Thymus (tissue), 11 donors: ENCODE data around the gene ZCCHC24. TPM values are rescaled to one million over a fixed set of nuclear protein-coding genes. Genes with fewer than 3 reads are reported as not detected.

Experiments
- DNase-seq, 9 donors: peaks; one replicate each; pipeline ENCODE4 v3.0.0-alpha.2; 2013; ENCODE audit warnings: low spot score in 9 of 9, low read depth in 6 of 9, missing footprints in 1 of 9
- H3K27ac ChIP-seq, 2 donors: one replicate each; pipeline ENCODE4 v1.5.1; 2013; ENCODE audit warnings: control low read depth in 1 of 2, low read depth in 1 of 2, low read length in 1 of 2, mild to moderate bottlenecking in 1 of 2, moderate library complexity in 1 of 2
- H3K27me3 ChIP-seq, 2 donors: one replicate each; pipeline ENCODE4 v1.5.1; 2013; ENCODE audit warnings: low read length in 1 of 2; ENCODE audit not compliant: control insufficient read depth in 2 of 2, insufficient read depth in 1 of 2
- H3K36me3 ChIP-seq, 2 donors: one replicate each; pipeline ENCODE4 v1.5.1; 2013; ENCODE audit warnings: low read length in 1 of 2, mild to moderate bottlenecking in 1 of 2, moderate library complexity in 1 of 2; ENCODE audit not compliant: control insufficient read depth in 2 of 2, insufficient read depth in 2 of 2
- H3K4me1 ChIP-seq, 2 donors: one replicate each; pipeline ENCODE4 v1.5.1; 2013; ENCODE audit warnings: low read length in 2 of 2; ENCODE audit not compliant: control insufficient read depth in 2 of 2, insufficient read depth in 2 of 2
- H3K4me3 ChIP-seq, 2 donors: one replicate each; pipeline ENCODE4 v1.5.1; 2013; ENCODE audit warnings: low read length in 2 of 2, control low read depth in 1 of 2, mild to moderate bottlenecking in 1 of 2
- H3K9me3 ChIP-seq, 2 donors: one replicate each; pipeline ENCODE4 v1.5.1; 2013; ENCODE audit warnings: low read length in 1 of 2, mild to moderate bottlenecking in 1 of 2; ENCODE audit not compliant: control insufficient read depth in 2 of 2, insufficient read depth in 1 of 2
- WGBS: extraction: QIAGEN DNeasy Blood & Tissue Kit; methylation state at CpG from one replicate; pipeline ENCODE4 v1.1.7; 2013; 5-methylcytosine and 5-hydroxymethylcytosine counted together
- polyA plus RNA-seq: library from polyadenylated mRNA; stranded (reverse); fragments of 200-250 nt; gene quantifications from one replicate; pipeline ENCODE4 v1.2.3, GENCODE V29; 2013
- total RNA-seq: library from RNA; stranded (reverse); fragments of 120-200 nt; gene quantifications from one replicate; pipeline ENCODE4 v1.2.4, GENCODE V29; 2013
- donor health status: healthy.

Gene ZCCHC24
- total and polyA plus RNA-seq, 2 donors = 1.2 to 5.4 TPM

- no peak overlapping the region for H3K27ac ChIP-seq
- H3K27me3 ChIP-seq = no peaks in the 10 kb centered on the region
- WGBS = 98% methylated on average over 5 of the region's 5 CpGs
- no peaks in the 10 kb centered on the region for H3K36me3 ChIP-seq
- no peaks in the 10 kb centered on the region for H3K9me3 ChIP-seq
- no peak for DNase-seq
- no peak overlapping the region for H3K4me3 ChIP-seq
- H3K4me1 ChIP-seq = peaks cover 0 to 14% of the 10 kb centered on the region in 2 donors
Measured at GRCh38 chr10:79394664-79395063, 50.8 kb downstream of the ZCCHC24 start.

DNA sequence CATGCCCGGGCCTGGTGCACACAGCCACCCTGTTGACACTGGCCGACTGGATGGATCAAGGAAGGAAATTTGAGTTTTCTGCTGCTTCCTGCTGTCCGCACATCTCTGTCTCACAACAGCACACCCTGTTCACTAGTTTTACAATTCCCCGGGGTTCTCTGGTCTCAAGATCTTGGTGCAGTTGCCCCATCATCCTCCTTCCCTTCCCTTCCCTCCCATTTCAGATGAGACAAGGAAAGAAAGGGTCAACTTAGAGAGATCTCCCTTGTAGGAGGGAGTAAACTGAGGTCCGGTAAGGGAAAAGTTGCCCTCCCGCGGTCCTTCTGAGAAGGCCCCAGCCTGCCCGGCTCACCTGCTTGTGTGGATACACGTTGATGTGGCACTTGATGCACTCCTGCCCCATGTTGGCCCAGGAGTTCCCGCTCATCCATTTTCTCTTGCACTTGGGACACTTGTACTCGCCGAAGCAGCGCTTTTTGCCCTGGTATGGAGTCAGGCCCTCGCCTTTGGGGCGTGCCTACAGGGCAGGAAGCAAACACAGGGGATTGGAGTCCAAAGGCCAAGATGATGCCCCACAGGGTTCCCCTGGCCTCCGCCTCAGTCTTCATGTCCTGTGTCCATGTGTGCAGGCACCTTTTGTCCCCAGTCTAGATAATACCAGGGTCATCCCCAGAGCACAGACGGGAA lies 51.4 kb downstream of the ZCCHC24 start:
- Histone ChIP-seq H3K27me3 (no peaks in the 10 kb centered on the region), H3K4me3 (no peak overlapping the region), H3K36me3 (no peaks in the 10 kb centered on the region), H3K9me3 (no peaks in the 10 kb centered on the region), H3K4me1 (peaks cover 0 to 9% of the 10 kb centered on the region in 2 donors), H3K27ac (no peak overlapping the region)
- 98% methylated on average over 17 of the region's 17 CpGs for WGBS
- DNase-seq = no peak

DNA sequence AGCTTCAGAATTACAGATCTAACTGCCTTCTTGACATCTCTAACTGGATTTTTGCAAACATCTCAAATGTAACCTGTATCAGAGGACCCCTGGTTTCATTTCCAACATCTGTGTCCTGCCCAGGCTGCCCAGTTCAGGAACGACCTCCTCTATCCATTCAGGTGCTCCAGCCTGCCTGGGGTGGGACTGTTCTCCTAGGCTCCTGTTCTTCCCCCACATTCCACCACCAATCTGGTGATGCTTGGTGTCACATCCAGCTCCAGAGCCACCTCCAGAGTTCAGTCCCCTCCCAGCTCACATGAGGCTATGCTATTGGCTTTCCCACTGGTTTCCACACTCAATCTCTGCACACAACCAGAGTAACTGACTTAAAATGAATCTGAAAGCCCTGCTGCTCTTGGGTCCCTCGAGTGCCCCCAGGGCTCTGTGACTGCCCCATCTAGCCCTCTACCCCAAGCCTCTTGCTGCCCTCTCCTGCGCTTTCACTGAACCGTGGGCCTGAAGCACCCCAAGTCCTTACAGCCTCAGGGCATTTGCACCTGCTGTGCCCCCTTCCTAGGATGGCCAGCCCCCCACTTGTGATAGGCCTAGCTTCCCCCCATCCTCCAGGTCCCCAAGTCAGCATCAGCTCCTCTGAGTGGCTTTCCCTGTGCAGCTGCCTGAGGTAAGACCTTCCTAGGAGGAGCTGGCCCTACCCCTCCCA lies 52.1 kb downstream of the ZCCHC24 start:
- H3K4me1 ChIP-seq = peaks cover 0 to 8% of the 10 kb centered on the region in 2 donors
- H3K36me3 ChIP-seq = no peaks in the 10 kb centered on the region
- no peak for DNase-seq
- 97% methylated on average over 4 of the region's 4 CpGs for WGBS
- H3K27ac ChIP-seq = no peak overlapping the region
- H3K27me3 ChIP-seq = no peaks in the 10 kb centered on the region
- no peaks in the 10 kb centered on the region for H3K9me3 ChIP-seq
- no peak overlapping the region for H3K4me3 ChIP-seq

GRCh38 chr10:79392506-79393176 lies 52.8 kb downstream of the ZCCHC24 start:
- H3K4me3 ChIP-seq = no peak overlapping the region
- H3K9me3 ChIP-seq = no peaks in the 10 kb centered on the region
- no peak for DNase-seq
- no peak overlapping the region for H3K27ac ChIP-seq
- no peaks in the 10 kb centered on the region for H3K27me3 ChIP-seq
- peaks cover 0 to 8% of the 10 kb centered on the region in 2 donors for H3K4me1 ChIP-seq
- H3K36me3 ChIP-seq = no peaks in the 10 kb centered on the region
- 81% methylated on average over 6 of the region's 6 CpGs for WGBS

GRCh38 chr10:79392020-79392398 lies 53.4 kb downstream of the ZCCHC24 start:
- no peaks in the 10 kb centered on the region for H3K9me3 ChIP-seq
- H3K27me3 ChIP-seq = no peaks in the 10 kb centered on the region
- no peak for DNase-seq
- H3K27ac ChIP-seq = no peak overlapping the region
- H3K4me1 ChIP-seq = peaks cover 0 to 8% of the 10 kb centered on the region in 2 donors
- H3K4me3 ChIP-seq = no peak overlapping the region
- H3K36me3 ChIP-seq = no peaks in the 10 kb centered on the region
- WGBS = 95% methylated on average over 14 of the region's 14 CpGs

DNA sequence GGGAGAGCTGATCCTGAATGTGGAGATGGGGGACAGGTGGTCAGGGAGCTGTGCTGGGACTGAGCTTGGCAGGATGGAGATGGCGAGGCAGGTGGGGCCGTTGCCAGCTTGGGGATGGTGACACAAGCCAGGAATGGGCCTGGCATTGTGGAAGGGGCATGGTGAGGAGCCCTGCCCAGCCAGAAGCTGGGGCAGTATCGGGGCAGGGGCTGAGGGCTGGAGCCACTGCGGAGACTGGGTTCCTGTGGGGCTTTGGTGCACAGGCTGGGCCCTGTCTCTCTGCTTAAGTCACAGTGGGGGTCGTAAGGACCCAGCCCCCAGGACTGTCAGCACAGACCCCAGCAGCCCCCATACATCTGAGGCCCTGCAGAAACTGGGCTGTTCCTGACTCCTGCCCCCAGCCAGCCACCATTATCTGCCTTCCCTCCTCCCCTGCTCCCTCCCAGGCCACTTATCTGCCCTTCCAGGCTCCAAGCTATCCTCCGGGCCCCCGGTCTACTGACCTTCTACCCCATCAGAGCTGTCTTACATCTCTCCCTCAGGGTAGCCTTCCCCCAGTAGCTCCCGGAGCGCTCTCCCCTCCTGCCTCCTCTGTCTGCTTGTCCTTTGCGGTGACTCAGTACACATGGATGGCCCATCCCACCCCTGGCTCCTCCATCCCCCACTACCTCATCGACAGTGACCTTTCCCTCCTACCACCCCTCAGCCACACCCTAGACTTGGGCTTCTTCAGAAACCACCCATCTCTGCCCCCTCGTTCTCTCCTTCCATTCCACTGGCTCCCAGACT lies 54.0 kb downstream of the ZCCHC24 start:
- no peaks in the 10 kb centered on the region for H3K36me3 ChIP-seq
- no peak overlapping the region for H3K4me3 ChIP-seq
- H3K4me1 ChIP-seq = peaks cover 0 to 8% of the 10 kb centered on the region in 2 donors
- no peaks in the 10 kb centered on the region for H3K9me3 ChIP-seq
- 97% methylated on average over 12 of the region's 12 CpGs for WGBS
- DNase-seq = no peak
- no peak overlapping the region for H3K27ac ChIP-seq
- no peaks in the 10 kb centered on the region for H3K27me3 ChIP-seq

GRCh38 chr10:79390551-79391229 lies 54.7 kb downstream of the ZCCHC24 start:
- Histone ChIP-seq H3K27me3 (no peaks in the 10 kb centered on the region), H3K27ac (no peak overlapping the region), H3K9me3 (no peaks in the 10 kb centered on the region), H3K36me3 (no peaks in the 10 kb centered on the region), H3K4me3 (peak overlapping the region in 1 of 2 donors; percentile 2), H3K4me1 (peaks cover 0 to 8% of the 10 kb centered on the region in 2 donors)
- peak in 7 of 9 donors; percentile 21 to 71 (median 38) for DNase-seq
- WGBS = 23% methylated on average over 16 of the region's 16 CpGs

GRCh38 chr10:79390057-79390456 lies 55.4 kb downstream of the ZCCHC24 start:
- DNase-seq = no peak
- WGBS = 100% methylated on average over 2 of the region's 2 CpGs
- Histone ChIP-seq H3K36me3 (no peaks in the 10 kb centered on the region), H3K4me1 (peaks cover 0 to 8% of the 10 kb centered on the region in 2 donors), H3K9me3 (no peaks in the 10 kb centered on the region), H3K27ac (no peak overlapping the region), H3K27me3 (no peaks in the 10 kb centered on the region), H3K4me3 (no peak overlapping the region)
